Measurements from ENCODE around the gene SIGLEC1. TPM values are rescaled to one million over a fixed set of nuclear protein-coding genes. Genes with fewer than 3 reads are reported as not detected.

Gene SIGLEC1
- total RNA-seq, 2 experiments from 2014 or later = 0.08 to 0.11 TPM

DNA sequence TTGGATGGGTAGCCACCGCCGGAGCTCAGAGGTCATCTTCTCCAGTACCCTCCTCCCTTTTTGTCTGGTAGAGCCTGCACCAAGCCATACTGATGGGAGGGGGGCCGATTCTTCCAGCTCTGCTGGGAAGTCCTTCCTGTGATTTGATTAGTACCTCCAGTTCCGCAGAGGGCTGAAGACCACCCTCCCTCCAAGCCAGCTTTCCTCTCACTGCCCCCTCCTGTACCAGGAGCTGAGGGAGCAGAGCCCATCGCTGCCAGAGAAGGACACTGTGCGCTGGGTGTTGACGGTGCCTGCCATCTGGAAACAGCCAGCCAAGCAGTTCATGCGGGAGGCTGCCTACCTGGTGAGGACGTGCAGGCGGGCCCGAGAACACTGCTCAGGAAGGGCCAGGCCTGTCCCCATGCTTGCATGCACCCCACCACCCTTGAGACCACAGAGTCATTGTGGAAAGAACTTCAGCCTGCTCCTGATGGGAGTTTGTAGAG lies 33.3 kb upstream of the SIGLEC1 start:
- Mint-ChIP-seq H3K4me3 (no peak overlapping the region), H3K27ac (no peak overlapping the region), H3K9me3 (no peaks in the 10 kb centered on the region), H3K27me3 (peaks cover 6% of the 10 kb centered on the region), H3K4me1 (ENCODE audit: low read depth) (peaks cover 13% of the 10 kb centered on the region), H3K36me3 (ENCODE audit: low read depth) (no peaks in the 10 kb centered on the region)
- Histone ChIP-seq H3K9me3 (ENCODE audit: control insufficient read depth in 1 of 2, insufficient read depth in 1 of 2, low read length in 2 of 2) (no peaks in the 10 kb centered on the region), H3K4me1 (ENCODE audit: insufficient read depth, low read length) (peaks cover 14% of the 10 kb centered on the region), H3K36me3 (ENCODE audit: insufficient read depth, low read length) (no peaks in the 10 kb centered on the region), H3K27ac (ENCODE audit: low read depth in 1 of 2, low read length in 2 of 2) (no peak overlapping the region), H3K27me3 (ENCODE audit: control insufficient read depth in 1 of 2, insufficient read depth in 2 of 2, low read length in 2 of 2) (peaks cover 3 to 19% of the 10 kb centered on the region in 2 experiments), H3K4me3 (ENCODE audit: low read length) (no peak overlapping the region)
- no peak for TF ChIP-seq CTCF (IDR thresholded peaks at IDR 0.05)
- intact Hi-C loops (cut with DNase I, micrococcal nuclease) = no loop called here
- ATAC-seq (ENCODE audit: poor library complexity) = no peak
- POLR2A ChIA-PET = interaction anchor here (0.5 to 1.8 kb wide), 2 partner anchors 17 to 22 kb away, joined by 3 to 9 read pairs; partner anchors contain the start of gene ADISSP
- DNase-seq = peak in 1 of 14 experiments; percentile 17
- CTCF ChIA-PET = interaction anchor here (0.6 to 1.5 kb wide), 3 partner anchors 7 to 75 kb away, joined by 3 to 4 read pairs (median 3); partner anchors contain the start of genes ADISSP and AP5S1

DNA sequence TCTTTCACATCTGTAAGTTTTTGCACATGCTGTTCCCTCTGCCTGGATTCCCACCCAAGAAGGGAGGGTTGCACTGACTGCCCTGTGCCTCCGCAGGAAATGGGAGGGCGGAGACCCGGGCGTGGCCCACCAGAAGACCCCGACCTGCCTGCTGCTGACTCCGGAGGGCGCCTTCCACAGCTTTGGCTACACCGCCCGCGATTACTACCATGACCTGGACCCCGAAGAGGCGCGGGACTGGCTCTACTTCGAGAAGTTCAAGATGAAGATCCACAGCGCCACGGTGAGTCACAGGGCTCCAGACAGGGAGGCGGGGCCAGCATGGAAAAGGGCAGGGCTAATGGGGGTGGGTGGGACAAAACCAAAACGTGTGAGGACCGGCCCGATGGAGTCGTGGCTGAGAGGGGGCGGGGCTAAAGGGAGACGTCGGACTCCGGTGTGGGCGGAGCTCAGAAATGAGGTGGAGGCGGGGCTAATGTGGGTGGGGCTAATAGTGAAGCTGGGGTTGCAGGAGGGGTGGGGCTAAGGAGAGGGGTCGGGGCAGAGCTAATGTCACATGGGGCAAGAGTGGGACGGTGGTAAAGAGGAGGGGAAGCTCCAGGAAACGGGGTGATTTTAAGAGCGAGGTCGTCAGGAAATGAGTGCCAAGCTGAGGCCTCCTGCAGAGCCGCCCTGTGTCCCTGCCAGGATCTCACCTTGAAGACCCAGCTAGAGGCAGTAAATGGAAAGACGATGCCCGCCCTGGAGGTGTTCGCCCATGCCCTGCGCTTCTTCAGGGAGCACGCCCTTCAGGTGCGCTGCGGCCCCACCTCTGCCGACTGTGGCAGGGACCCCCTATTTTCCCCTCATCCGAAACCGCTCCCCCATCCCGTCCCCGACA lies 32.6 kb upstream of the SIGLEC1 start:
- H3K36me3 ChIP-seq (ENCODE audit: insufficient read depth, low read length) = no peaks in the 10 kb centered on the region
- ChIA-PET POLR2A (interaction anchor here (1.8 kb wide), 1 partner anchor 23 kb away, joined by 9 read pairs; the partner anchor contains the start of gene ADISSP), CTCF (interaction anchor here (0.6 to 1.5 kb wide), 5 partner anchors 8 to 110 kb away, joined by 3 to 4 read pairs (median 3); partner anchors contain the start of genes ADISSP and AP5S1)
- peaks cover 6% of the 10 kb centered on the region for H3K27me3 Mint-ChIP-seq
- H3K4me3 Mint-ChIP-seq = peak overlapping the region; percentile 79
- intact Hi-C loops (cut with DNase I, micrococcal nuclease) = no loop called here
- H3K9me3 Mint-ChIP-seq = no peaks in the 10 kb centered on the region
- H3K27me3 ChIP-seq (ENCODE audit: control insufficient read depth in 1 of 2, insufficient read depth in 2 of 2, low read length in 2 of 2) = peaks cover 3 to 19% of the 10 kb centered on the region in 2 experiments
- H3K4me1 ChIP-seq (ENCODE audit: insufficient read depth, low read length) = peaks cover 14% of the 10 kb centered on the region
- H3K4me3 ChIP-seq (ENCODE audit: low read length) = peak overlapping the region; percentile 30
- no peaks in the 10 kb centered on the region for H3K9me3 ChIP-seq (ENCODE audit: control insufficient read depth in 1 of 2, insufficient read depth in 1 of 2, low read length in 2 of 2)
- no peaks in the 10 kb centered on the region for H3K36me3 Mint-ChIP-seq (ENCODE audit: low read depth)
- DNase-seq = peak; percentile 45 to 89 (median 71)
- peaks cover 13% of the 10 kb centered on the region for H3K4me1 Mint-ChIP-seq (ENCODE audit: low read depth)
- no peak for TF ChIP-seq CTCF (IDR thresholded peaks at IDR 0.05)
- peak; percentile 90 for ATAC-seq (ENCODE audit: poor library complexity)
- H3K27ac Mint-ChIP-seq = no peak overlapping the region
- H3K27ac ChIP-seq (ENCODE audit: low read depth in 1 of 2, low read length in 2 of 2) = no peak overlapping the region

DNA sequence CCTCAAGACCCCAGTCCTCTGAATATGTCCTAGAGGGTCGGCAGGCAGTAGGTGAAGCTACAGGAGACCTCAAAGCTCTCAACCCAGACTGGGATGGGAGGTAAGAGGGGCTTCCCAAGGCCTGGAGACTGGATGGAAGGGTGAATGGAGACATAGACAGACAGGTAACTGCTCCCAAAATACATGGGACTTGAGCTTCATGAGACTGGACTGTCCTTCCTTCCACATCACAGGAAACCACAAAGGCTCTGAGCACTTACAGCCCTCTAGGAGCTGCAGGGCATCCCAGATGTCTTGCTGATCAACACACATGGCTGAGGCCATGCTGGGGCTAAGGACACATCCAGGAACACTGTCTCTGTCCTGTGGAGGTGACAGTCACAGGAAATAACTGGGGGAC lies 31.6 kb upstream of the SIGLEC1 start:
- H3K27ac Mint-ChIP-seq = no peak overlapping the region

More for the DNA sequence above, 31.6 kb upstream of the SIGLEC1 start:
- TF ChIP-seq CTCF (IDR thresholded peaks at IDR 0.05) = no peak
- Histone ChIP-seq H3K36me3 (ENCODE audit: insufficient read depth, low read length) (no peaks in the 10 kb centered on the region), H3K4me3 (ENCODE audit: low read length) (no peak overlapping the region), H3K27ac (ENCODE audit: low read depth in 1 of 2, low read length in 2 of 2) (no peak overlapping the region), H3K4me1 (ENCODE audit: insufficient read depth, low read length) (peaks cover 11% of the 10 kb centered on the region), H3K27me3 (ENCODE audit: control insufficient read depth in 1 of 2, insufficient read depth in 2 of 2, low read length in 2 of 2) (peaks cover 3 to 19% of the 10 kb centered on the region in 2 experiments), H3K9me3 (ENCODE audit: control insufficient read depth in 1 of 2, insufficient read depth in 1 of 2, low read length in 2 of 2) (no peaks in the 10 kb centered on the region)
- peaks cover 13% of the 10 kb centered on the region for H3K4me1 Mint-ChIP-seq (ENCODE audit: low read depth)
- ATAC-seq (ENCODE audit: poor library complexity) (no peak), DNase-seq (no peak)
- intact Hi-C loops (cut with DNase I, micrococcal nuclease) = no loop called here
- peaks cover 6% of the 10 kb centered on the region for H3K27me3 Mint-ChIP-seq
- ChIA-PET POLR2A (no interaction called here), CTCF (interaction anchor here (0.7 to 1.5 kb wide), 3 partner anchors 9 to 111 kb away, joined by 3 read pairs; partner anchors contain the start of gene ADISSP)
- H3K4me3 Mint-ChIP-seq = no peak overlapping the region
- no peaks in the 10 kb centered on the region for H3K9me3 Mint-ChIP-seq
- H3K36me3 Mint-ChIP-seq (ENCODE audit: low read depth) = no peaks in the 10 kb centered on the region
